BE2C (cell line): ENCODE data around the gene CHMP4B.

ENCODE experiments used
- DNase-seq: peaks from one replicate; pipeline ENCODE4 v3.0.0-alpha.2; 2020
- H3K27me3 ChIP-seq: fragments of 250-450 bp; sonication (Bioruptor Pico); 2 replicates; pipeline ENCODE4 v1.5.1; 2020; ENCODE audit warnings: mild to moderate bottlenecking
- H3K36me3 ChIP-seq: fragments of 250-450 bp; sonication (Bioruptor Pico); 2 replicates; pipeline ENCODE4 v1.5.1; 2020; ENCODE audit warnings: mild to moderate bottlenecking
- H3K4me1 ChIP-seq: fragments of 250-450 bp; sonication (Bioruptor Pico); 2 replicates; pipeline ENCODE4 v1.5.1; 2020
- H3K4me3 ChIP-seq: 2 replicates; pipeline ENCODE4 v1.5.1; 2011; ENCODE audit warnings: low read depth, low read length
- H3K9me3 ChIP-seq: fragments of 250-450 bp; sonication (Bioruptor Pico); 2 replicates; pipeline ENCODE4 v1.5.1; 2020
- TF ChIP-seq, protein P1 (sequence below): IDR thresholded peaks from 2 replicates; pipeline ENCODE4 v1.5.1; 2012; ENCODE audit warnings: mild to moderate bottlenecking, low read depth, low read length

CHMP4B gene

DNA sequence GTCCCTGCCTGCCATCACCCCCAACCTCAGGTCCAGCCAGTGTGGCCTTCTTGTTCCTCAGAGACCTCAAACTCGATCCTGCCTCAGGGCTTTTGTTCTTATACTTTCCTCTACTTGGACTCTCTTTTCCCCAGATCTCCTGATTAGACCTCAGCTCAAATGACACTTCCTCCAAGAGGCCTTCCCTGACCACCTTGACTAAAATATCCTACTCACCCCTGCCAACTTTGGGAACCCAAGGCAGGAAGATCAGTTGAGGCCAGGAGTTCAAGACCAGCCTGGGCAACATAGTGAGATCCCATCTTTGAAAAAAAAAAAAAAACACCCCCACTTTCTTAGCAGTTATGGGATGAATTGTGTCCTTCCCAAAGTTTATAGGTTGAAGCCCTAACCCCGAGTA is 73.5 kb downstream of the CHMP4B start:
- no peaks in the 10 kb centered on the region for H3K36me3 ChIP-seq
- H3K4me1 ChIP-seq: no peaks in the 10 kb centered on the region
- no peaks in the 10 kb centered on the region for H3K27me3 ChIP-seq
- DNase-seq: no peak
- TF ChIP-seq, protein P1, sequence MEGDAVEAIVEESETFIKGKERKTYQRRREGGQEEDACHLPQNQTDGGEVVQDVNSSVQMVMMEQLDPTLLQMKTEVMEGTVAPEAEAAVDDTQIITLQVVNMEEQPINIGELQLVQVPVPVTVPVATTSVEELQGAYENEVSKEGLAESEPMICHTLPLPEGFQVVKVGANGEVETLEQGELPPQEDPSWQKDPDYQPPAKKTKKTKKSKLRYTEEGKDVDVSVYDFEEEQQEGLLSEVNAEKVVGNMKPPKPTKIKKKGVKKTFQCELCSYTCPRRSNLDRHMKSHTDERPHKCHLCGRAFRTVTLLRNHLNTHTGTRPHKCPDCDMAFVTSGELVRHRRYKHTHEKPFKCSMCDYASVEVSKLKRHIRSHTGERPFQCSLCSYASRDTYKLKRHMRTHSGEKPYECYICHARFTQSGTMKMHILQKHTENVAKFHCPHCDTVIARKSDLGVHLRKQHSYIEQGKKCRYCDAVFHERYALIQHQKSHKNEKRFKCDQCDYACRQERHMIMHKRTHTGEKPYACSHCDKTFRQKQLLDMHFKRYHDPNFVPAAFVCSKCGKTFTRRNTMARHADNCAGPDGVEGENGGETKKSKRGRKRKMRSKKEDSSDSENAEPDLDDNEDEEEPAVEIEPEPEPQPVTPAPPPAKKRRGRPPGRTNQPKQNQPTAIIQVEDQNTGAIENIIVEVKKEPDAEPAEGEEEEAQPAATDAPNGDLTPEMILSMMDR: no peak
- H3K4me3 ChIP-seq: no peak overlapping the region
- no peaks in the 10 kb centered on the region for H3K9me3 ChIP-seq

DNA sequence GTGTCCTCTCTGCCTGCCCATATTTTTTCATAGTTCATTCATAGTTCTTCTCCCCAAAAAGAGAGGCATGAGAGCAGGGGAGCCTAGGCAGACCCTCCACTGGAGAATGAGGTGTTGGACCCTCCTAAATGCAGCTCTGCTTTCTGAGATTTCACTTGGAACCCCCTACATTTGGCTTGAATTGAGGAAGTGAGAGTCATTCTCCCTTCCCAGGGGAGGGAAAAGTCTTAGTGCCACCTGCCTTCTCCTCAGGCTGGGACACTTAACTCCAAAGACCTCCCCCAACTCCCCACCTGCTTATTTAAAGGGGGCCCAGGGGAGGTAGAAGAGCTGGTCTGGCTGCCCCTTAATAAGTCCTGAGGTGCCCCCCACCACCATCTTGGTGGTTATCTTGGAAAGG is 78.2 kb downstream of the CHMP4B start:
- no peaks in the 10 kb centered on the region for H3K36me3 ChIP-seq
- no peak overlapping the region for H3K4me3 ChIP-seq
- DNase-seq: no peak
- H3K27me3 ChIP-seq: no peaks in the 10 kb centered on the region
- no peaks in the 10 kb centered on the region for H3K9me3 ChIP-seq
- TF ChIP-seq, protein P1: no peak
- no peaks in the 10 kb centered on the region for H3K4me1 ChIP-seq

DNA sequence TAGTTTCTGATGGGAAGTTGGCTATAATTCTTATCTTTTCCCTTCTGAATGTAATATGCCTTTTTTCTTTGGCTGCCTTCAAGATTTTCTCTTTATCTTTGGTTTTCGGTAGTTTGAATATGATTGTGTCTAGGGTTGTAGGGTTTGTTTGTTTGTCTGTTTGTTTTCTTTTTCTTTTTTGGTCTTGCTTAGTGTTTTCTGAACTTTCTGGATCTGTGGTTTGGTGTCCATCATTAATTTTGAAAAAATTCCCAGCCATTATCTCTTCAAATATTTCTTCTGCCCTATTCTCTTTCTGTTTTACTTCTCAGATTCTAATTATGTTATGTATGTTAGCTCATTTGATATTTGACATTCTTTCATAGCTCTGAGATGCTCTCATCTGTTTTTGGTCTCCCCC is 79.4 kb downstream of the CHMP4B start:
- TF ChIP-seq, protein P1: no peak
- Histone ChIP-seq H3K36me3 (no peaks in the 10 kb centered on the region), H3K4me1 (no peaks in the 10 kb centered on the region), H3K9me3 (no peaks in the 10 kb centered on the region), H3K4me3 (no peak overlapping the region), H3K27me3 (no peaks in the 10 kb centered on the region)
- no peak for DNase-seq

DNA sequence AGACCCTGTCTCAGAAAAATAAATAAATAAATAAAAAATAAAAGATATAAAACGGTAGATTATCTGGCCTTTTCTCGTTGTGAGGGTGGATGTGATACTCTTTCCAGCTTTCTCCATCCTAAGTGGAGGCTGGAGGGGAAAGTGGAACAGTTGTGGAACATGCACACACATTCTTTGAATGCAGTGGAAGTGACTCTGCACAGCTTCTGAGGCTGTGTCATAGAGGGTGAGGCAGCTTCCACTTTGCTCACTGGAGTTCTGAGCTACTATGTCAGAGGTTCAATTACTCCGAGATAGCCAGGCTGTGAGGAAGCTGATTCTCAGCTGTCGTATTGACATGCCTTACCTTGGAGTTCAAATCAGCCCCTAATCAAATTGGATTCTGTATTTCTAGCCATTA is 82.2 kb downstream of the CHMP4B start:
- TF ChIP-seq, protein P1: no peak
- Histone ChIP-seq H3K4me3 (no peak overlapping the region), H3K36me3 (no peaks in the 10 kb centered on the region), H3K9me3 (no peaks in the 10 kb centered on the region), H3K27me3 (no peaks in the 10 kb centered on the region), H3K4me1 (no peaks in the 10 kb centered on the region)
- DNase-seq: no peak

DNA sequence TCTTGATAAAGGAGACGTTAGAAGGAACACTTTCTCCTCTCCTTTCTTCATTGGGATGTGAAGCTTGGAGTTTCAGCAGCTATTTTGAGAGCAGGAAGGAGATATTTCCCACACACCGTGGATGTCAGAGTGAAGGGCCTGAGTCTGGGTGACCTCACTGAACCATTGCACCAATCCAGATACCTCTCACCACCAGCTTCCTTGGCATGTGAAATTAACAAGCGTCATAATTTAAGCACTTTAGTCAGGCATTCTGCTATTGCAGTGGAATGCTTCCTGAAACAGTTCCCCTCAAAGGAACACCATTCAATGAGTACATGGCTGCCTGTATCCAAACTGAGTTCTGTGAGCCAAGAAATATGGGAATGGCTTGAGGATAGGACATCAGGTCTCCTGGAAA is 83.7 kb downstream of the CHMP4B start:
- no peak overlapping the region for H3K4me3 ChIP-seq
- no peaks in the 10 kb centered on the region for H3K9me3 ChIP-seq
- H3K36me3 ChIP-seq: no peaks in the 10 kb centered on the region
- H3K4me1 ChIP-seq: no peaks in the 10 kb centered on the region
- DNase-seq: no peak
- H3K27me3 ChIP-seq: no peaks in the 10 kb centered on the region
- TF ChIP-seq, protein P1: no peak

DNA sequence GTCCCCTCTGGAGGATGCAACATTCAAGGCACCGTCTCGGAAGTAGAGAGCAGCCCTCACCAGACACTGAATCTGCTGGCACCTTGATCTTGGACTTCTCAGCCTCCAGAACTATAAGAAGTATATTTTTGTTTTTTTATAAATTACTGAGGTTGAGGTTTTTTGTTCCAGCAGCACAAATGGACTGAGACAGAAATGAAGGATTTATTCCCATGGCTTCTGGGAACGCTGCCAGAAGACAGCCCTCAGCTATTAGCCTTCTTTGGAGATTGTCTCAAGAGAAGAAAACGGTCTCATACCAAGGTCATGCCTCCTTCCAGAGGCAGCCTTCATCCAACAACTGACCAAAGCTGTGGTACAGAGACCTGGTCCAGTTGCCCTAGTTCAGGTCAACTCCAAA is 85.4 kb downstream of the CHMP4B start:
- DNase-seq: no peak
- TF ChIP-seq, protein P1: no peak
- H3K4me1 ChIP-seq: no peaks in the 10 kb centered on the region
- H3K36me3 ChIP-seq: no peaks in the 10 kb centered on the region
- H3K27me3 ChIP-seq: no peaks in the 10 kb centered on the region
- H3K4me3 ChIP-seq: no peak overlapping the region
- no peaks in the 10 kb centered on the region for H3K9me3 ChIP-seq
